Measurements from ENCODE around the gene LMCD1. TPM values are rescaled to one million over a fixed set of nuclear protein-coding genes. Genes with fewer than 3 reads are reported as not detected.
"Not testable (repeated sequence)": the region's sequence is repeated elsewhere in the genome, so short reads cannot be mapped to it uniquely, and the experiment has no call there.

Gene LMCD1
- total RNA-seq, 2 experiments from 2014 or later, result 0.99 to 1.1 TPM

GRCh38 chr3:8571256-8571655 lies 69.6 kb downstream of the LMCD1 start:
- ChIA-PET CTCF (no interaction called here), POLR2A (no interaction called here)
- H3K4me3 Mint-ChIP-seq, result no peak overlapping the region
- no peaks in the 10 kb centered on the region for H3K36me3 Mint-ChIP-seq (ENCODE audit: low read depth)
- peaks cover 14% of the 10 kb centered on the region for H3K4me1 Mint-ChIP-seq
- no peak overlapping the region for H3K27ac Mint-ChIP-seq
- H3K27me3 Mint-ChIP-seq, result peaks cover 1% of the 10 kb centered on the region
- no peaks in the 10 kb centered on the region for H3K9me3 Mint-ChIP-seq
- DNase-seq, result peak; percentile 9

- CTCF ChIA-PET, result no interaction called here
- H3K27me3 Mint-ChIP-seq, result peaks cover 1% of the 10 kb centered on the region
- H3K4me3 Mint-ChIP-seq, result no peak overlapping the region
- no peaks in the 10 kb centered on the region for H3K36me3 Mint-ChIP-seq (ENCODE audit: low read depth)
- POLR2A ChIA-PET, result no interaction called here
- DNase-seq, result no peak
- H3K9me3 Mint-ChIP-seq, result no peaks in the 10 kb centered on the region
- H3K27ac Mint-ChIP-seq, result no peak overlapping the region
- peaks cover 14% of the 10 kb centered on the region for H3K4me1 Mint-ChIP-seq
These were observed 71.8 kb downstream of the LMCD1 start for GRCh38 chr3:8573342-8573926.

GRCh38 chr3:8574040-8574669 lies 72.5 kb downstream of the LMCD1 start:
- H3K4me3 Mint-ChIP-seq, result no peak overlapping the region
- peaks cover 14% of the 10 kb centered on the region for H3K4me1 Mint-ChIP-seq
- no peak overlapping the region for H3K27ac Mint-ChIP-seq
- no peak for DNase-seq
- CTCF ChIA-PET, result no interaction called here
- POLR2A ChIA-PET, result no interaction called here
- H3K36me3 Mint-ChIP-seq (ENCODE audit: low read depth), result no peaks in the 10 kb centered on the region
- H3K9me3 Mint-ChIP-seq, result no peaks in the 10 kb centered on the region
- peaks cover 1% of the 10 kb centered on the region for H3K27me3 Mint-ChIP-seq

GRCh38 chr3:8574670-8575322 lies 73.2 kb downstream of the LMCD1 start:
- no peak for DNase-seq
- Mint-ChIP-seq H3K27me3 (peaks cover 1% of the 10 kb centered on the region), H3K36me3 (ENCODE audit: low read depth) (no peaks in the 10 kb centered on the region), H3K9me3 (no peaks in the 10 kb centered on the region), H3K4me3 (no peak overlapping the region), H3K27ac (no peak overlapping the region), H3K4me1 (peaks cover 14% of the 10 kb centered on the region)
- ChIA-PET POLR2A (no interaction called here), CTCF (no interaction called here)

GRCh38 chr3:8575364-8576104 lies 73.9 kb downstream of the LMCD1 start:
- CTCF ChIA-PET, result no interaction called here
- Mint-ChIP-seq H3K4me1 (peaks cover 11% of the 10 kb centered on the region), H3K36me3 (ENCODE audit: low read depth) (no peaks in the 10 kb centered on the region), H3K27ac (no peak overlapping the region), H3K4me3 (no peak overlapping the region), H3K9me3 (no peaks in the 10 kb centered on the region), H3K27me3 (peaks cover 1% of the 10 kb centered on the region)
- DNase-seq, result no peak
- POLR2A ChIA-PET, result no interaction called here

- no peaks in the 10 kb centered on the region for H3K9me3 Mint-ChIP-seq
- POLR2A ChIA-PET, result no interaction called here
- H3K27me3 Mint-ChIP-seq, result peaks cover 1% of the 10 kb centered on the region
- no peak for DNase-seq
- H3K36me3 Mint-ChIP-seq (ENCODE audit: low read depth), result no peaks in the 10 kb centered on the region
- no peak overlapping the region for H3K4me3 Mint-ChIP-seq
- H3K4me1 Mint-ChIP-seq, result peaks cover 3% of the 10 kb centered on the region
- CTCF ChIA-PET, result no interaction called here
- no peak overlapping the region for H3K27ac Mint-ChIP-seq
These were observed 74.8 kb downstream of the LMCD1 start for GRCh38 chr3:8576436-8576835.

GRCh38 chr3:8576841-8577571 lies 75.4 kb downstream of the LMCD1 start:
- Mint-ChIP-seq H3K4me3 (no peak overlapping the region), H3K27me3 (peaks cover 1% of the 10 kb centered on the region), H3K36me3 (ENCODE audit: low read depth) (no peaks in the 10 kb centered on the region), H3K4me1 (no peaks in the 10 kb centered on the region), H3K27ac (no peak overlapping the region), H3K9me3 (no peaks in the 10 kb centered on the region)
- CTCF ChIA-PET, result no interaction called here
- POLR2A ChIA-PET, result no interaction called here
- no peak for DNase-seq

GRCh38 chr3:8578282-8578681 lies 76.7 kb downstream of the LMCD1 start:
- H3K9me3 Mint-ChIP-seq, result no peaks in the 10 kb centered on the region

GRCh38 chr3:8579096-8579495 lies 77.5 kb downstream of the LMCD1 start:
- Mint-ChIP-seq H3K27ac (no peak overlapping the region), H3K36me3 (ENCODE audit: low read depth) (no peaks in the 10 kb centered on the region), H3K4me1 (no peaks in the 10 kb centered on the region), H3K9me3 (no peaks in the 10 kb centered on the region), H3K4me3 (no peak overlapping the region), H3K27me3 (no peaks in the 10 kb centered on the region)
- CTCF ChIA-PET, result no interaction called here
- no peak for DNase-seq
- POLR2A ChIA-PET, result no interaction called here

More at GRCh38 chr3:8578282-8578681, 76.7 kb downstream of the LMCD1 start:
- no peak for DNase-seq
- H3K4me3 Mint-ChIP-seq, result no peak overlapping the region
- H3K4me1 Mint-ChIP-seq, result no peaks in the 10 kb centered on the region
- no peaks in the 10 kb centered on the region for H3K27me3 Mint-ChIP-seq
- no peaks in the 10 kb centered on the region for H3K36me3 Mint-ChIP-seq (ENCODE audit: low read depth)
- POLR2A ChIA-PET, result no interaction called here
- CTCF ChIA-PET, result no interaction called here
- H3K27ac Mint-ChIP-seq, result no peak overlapping the region

- Mint-ChIP-seq H3K4me1 (no peaks in the 10 kb centered on the region), H3K36me3 (ENCODE audit: low read depth) (no peaks in the 10 kb centered on the region), H3K9me3 (no peaks in the 10 kb centered on the region), H3K27me3 (no peaks in the 10 kb centered on the region), H3K27ac (no peak overlapping the region), H3K4me3 (no peak overlapping the region)
- ChIA-PET POLR2A (no interaction called here), CTCF (no interaction called here)
- no peak for DNase-seq
These were observed 78.3 kb downstream of the LMCD1 start for GRCh38 chr3:8579943-8580342.

- H3K27ac Mint-ChIP-seq; H3K27me3 Mint-ChIP-seq; POLR2A ChIA-PET; CTCF ChIA-PET; H3K9me3 Mint-ChIP-seq; H3K36me3 Mint-ChIP-seq (ENCODE audit: low read depth); H3K4me3 Mint-ChIP-seq; DNase-seq; H3K4me1 Mint-ChIP-seq: not testable (repeated sequence)
These were observed 78.8 kb downstream of the LMCD1 start for GRCh38 chr3:8580434-8580833.

- Mint-ChIP-seq H3K4me3 (no peak overlapping the region), H3K36me3 (ENCODE audit: low read depth) (no peaks in the 10 kb centered on the region), H3K27me3 (no peaks in the 10 kb centered on the region), H3K27ac (no peak overlapping the region), H3K4me1 (no peaks in the 10 kb centered on the region), H3K9me3 (no peaks in the 10 kb centered on the region)
- ChIA-PET POLR2A (no interaction called here), CTCF (no interaction called here)
- DNase-seq, result no peak
These were observed 79.8 kb downstream of the LMCD1 start for GRCh38 chr3:8581373-8581772.

GRCh38 chr3:8581806-8582445 lies 80.3 kb downstream of the LMCD1 start:
- no peak for DNase-seq
- Mint-ChIP-seq H3K4me1 (no peaks in the 10 kb centered on the region), H3K4me3 (no peak overlapping the region), H3K27me3 (no peaks in the 10 kb centered on the region), H3K36me3 (ENCODE audit: low read depth) (no peaks in the 10 kb centered on the region), H3K27ac (no peak overlapping the region), H3K9me3 (no peaks in the 10 kb centered on the region)
- ChIA-PET POLR2A (no interaction called here), CTCF (no interaction called here)
